ENCODE results near the gene PLXNC1.

PLXNC1 gene

DNA sequence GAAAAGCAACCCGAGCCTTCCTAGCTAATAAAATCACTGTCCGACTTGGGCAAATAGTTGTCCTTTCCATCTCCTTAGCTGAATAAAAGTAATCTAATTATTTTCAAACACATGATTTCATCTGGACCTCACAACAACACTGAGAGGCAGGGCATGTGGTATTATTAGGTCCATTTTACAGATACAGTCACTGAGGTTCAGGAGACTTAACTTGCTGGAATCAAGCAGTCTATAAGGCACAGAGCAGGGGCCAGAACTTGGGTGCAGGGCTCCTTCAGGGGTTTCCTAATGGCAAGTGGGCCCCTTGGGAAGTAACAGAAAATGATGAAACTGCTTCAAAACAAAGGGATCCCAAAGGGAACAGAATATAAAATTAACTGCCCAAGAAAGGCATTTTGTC lies 15.5 kb downstream of the PLXNC1 start:
- DNase-seq = no peak

DNA sequence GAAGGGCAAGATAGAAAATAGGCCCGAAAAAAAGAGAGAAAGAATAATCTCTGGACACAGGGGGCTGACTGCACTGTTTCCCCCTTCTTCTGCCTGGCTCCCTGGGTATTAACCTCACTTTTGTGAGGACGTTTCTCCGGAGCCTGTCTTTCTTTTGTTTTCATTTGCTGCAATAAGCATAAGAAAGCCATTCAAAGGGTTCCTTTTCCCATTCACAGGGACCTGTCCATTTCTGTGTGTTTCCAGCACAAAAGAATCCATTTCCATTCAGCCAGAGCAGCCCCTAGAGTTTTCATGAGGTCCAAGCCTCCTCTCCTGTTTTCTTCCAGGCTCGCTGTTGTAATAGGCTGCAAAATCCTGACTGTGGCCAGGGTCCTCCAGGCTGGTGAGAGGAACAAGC lies 16.8 kb downstream of the PLXNC1 start:
- no peak for DNase-seq

DNA sequence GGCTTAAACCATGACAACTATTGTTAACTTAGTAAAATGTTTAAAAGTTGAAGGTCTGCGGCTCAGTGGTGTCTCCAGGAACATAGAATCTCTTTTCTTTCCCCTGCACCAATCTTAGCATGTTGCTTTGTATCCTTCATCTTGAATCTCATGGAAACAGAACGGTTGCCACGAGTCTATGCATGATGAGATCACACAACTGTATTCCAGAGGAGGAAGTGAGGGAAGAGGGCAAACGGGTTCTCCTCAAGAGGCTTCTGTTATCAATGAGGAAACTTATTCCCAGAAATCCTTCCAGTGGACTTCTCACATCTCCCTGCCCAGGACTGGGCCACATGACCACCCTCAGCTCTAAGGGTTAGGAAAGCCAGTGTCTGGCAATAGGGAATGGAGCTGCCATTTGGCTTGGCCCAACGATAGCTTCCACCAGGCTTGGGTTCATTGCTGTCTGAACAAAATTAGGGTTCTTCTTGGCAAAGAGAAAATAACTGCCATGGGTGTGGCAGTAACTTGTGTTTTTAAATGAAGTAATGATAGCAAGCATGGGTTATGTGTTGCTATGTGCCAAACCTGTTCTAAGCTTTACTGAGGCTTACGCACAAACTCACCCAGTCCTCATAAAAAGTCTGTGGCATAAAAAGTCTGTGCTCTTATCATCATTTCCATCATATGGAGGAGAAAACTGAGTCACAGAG lies 17.4 kb downstream of the PLXNC1 start:
- no peak for DNase-seq

GRCh38 chr12:94167071-94167755 lies 18.8 kb downstream of the PLXNC1 start:
- DNase-seq = no peak

DNA sequence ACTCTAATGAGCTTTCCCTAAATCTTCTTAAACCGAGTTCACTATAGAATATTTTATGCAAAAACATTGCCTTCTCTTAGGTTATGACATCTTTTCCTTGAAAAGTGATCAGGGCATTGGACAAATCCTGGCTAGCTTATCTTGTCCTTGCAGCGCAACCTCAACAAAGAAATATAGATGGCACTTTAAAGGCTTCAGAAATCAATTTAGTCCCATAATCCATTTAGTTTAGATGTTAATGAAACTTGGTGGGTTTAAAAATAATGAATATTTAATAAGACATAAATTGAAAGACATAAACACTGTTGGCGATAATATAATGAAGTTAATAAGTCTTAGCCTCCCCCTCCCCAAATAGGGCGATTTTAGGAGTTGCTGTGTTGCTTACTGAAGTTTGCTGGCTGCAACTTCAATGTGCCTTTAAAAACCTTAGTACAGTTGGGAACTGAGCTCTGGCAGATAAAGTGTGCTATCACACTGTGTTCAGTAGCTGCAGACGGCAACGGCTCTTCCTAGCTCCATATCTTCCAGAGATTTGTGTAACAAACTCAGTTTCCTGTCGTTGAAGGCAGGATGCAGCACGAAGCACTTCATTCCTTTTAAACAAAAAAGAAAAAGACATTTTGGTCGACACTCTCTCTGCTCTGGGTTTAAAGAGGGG lies 19.5 kb downstream of the PLXNC1 start:
- no peak for DNase-seq

DNA sequence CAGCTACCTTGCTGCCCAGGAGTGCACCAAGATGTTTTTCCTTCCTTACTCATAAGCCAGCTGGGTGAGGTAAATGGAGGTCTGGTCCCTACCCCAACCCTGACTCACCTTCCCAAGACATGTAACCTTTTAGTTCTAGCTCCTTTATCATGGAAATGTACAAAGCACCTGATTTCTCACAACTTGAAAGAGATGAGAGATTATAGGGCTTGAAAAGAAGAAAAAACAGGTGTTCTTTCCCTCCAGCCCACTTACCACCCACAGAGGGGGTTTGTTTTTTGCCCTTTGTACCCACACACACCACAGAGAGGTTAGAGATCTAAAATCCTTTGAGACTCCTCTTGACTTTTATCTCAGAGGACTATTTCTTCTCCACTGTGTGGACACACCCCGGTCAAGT lies 21.1 kb downstream of the PLXNC1 start:
- no peak for DNase-seq

- no peak for DNase-seq
Measured at GRCh38 chr12:94169966-94170689, 21.8 kb downstream of the PLXNC1 start.

- no peak for DNase-seq
Measured at GRCh38 chr12:94170690-94171594, 22.6 kb downstream of the PLXNC1 start.

GRCh38 chr12:94171595-94171930 lies 23.2 kb downstream of the PLXNC1 start:
- DNase-seq = no peak

DNA sequence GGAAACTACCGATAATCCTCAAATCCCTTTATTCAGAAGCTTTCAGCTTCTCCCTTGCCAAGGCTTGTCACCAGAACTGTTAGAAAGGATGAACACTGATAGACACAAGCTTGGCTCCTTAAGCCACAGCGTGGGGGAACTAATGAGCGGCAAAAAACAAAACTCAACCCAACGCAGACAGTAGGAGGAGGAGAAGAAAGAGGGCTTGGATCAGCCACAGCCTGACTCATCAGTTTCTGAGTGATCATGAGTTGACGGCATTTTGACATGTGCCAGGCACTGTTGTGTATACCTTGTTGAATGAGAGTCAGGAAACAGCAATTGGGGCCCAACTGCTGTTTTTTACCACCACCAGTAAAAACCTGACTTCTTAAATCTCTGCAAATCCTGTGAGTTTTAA lies 23.7 kb downstream of the PLXNC1 start:
- DNase-seq = no peak

- no peak for DNase-seq
Measured at GRCh38 chr12:94172973-94173372, 24.6 kb downstream of the PLXNC1 start.

GRCh38 chr12:94173660-94174265 lies 25.4 kb downstream of the PLXNC1 start:
- no peak for DNase-seq

- no peak for DNase-seq
Measured at GRCh38 chr12:94174576-94174975, 26.2 kb downstream of the PLXNC1 start.

- DNase-seq = no peak
Measured at GRCh38 chr12:94175763-94176668, 27.6 kb downstream of the PLXNC1 start.

- DNase-seq = no peak
Measured at GRCh38 chr12:94178054-94178453, 29.7 kb downstream of the PLXNC1 start.

GRCh38 chr12:94178882-94179281 lies 30.5 kb downstream of the PLXNC1 start:
- no peak for DNase-seq

DNA sequence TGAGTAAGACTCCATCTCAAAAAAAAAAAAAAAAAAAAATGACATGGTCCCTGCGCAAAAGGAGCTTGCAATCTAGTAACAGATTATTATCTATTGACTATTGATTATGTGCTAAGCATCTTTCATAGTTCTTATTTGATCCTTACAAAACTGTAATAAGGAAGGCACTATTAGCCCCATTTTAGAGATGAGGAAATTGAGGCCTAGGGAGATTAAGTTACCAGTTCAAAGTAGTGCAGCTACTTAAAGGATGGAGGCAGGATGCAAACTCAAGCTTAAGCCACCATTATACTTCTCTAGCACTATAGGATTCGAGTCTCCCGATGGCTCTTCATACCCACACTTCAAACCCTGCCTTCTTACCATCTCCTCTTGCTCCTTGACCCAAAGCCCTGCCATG lies 31.3 kb downstream of the PLXNC1 start:
- no peak for DNase-seq

DNA sequence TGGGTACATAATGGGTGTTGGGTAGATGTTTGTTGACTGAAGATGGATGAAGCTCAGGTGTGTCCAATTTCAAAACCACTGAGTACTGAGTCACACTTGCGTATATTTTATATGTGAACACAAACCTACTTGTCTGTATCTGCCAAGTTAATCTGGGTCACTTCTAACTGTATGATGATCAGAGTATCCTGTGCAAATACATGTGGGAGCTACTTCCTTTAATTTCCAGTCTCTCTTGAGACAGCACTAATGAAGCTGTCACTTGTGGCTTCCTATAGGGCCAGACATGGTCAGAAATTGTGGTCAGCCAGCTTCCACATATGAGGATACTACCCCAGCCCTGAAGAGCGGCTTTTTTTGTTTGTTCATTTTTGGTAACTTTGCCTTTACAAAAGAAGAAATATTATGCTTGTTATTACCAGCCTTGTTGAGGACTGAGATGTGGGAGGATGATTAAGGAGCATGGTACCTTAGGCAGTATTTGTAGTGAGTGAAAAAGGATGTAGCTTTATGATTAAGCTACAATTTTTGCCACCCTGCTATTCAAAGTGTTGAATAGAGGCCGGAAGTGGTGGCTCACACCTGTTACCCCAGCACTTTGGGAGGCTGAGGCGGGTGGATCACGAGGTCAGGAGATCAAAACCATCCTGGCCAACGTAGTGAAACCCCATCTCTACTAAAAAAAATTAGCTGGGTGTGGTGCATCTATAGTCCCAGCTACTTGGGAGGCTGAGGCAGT lies 32.4 kb downstream of the PLXNC1 start:
- DNase-seq = no peak

- no peak for DNase-seq
Measured at GRCh38 chr12:94182986-94183707, 34.8 kb downstream of the PLXNC1 start.

All from NCI-H1436 (cell line).